Measurements from ENCODE around the gene PXN. TPM values are rescaled to one million over a fixed set of nuclear protein-coding genes. Genes with fewer than 3 reads are reported as not detected.

PXN gene
- total and polyA plus RNA-seq, 2 of the 13 experiments (the other 11 are each of a cell fraction or from before 2014, with no cell fraction given): 13.6 to 14.2 TPM

DNA sequence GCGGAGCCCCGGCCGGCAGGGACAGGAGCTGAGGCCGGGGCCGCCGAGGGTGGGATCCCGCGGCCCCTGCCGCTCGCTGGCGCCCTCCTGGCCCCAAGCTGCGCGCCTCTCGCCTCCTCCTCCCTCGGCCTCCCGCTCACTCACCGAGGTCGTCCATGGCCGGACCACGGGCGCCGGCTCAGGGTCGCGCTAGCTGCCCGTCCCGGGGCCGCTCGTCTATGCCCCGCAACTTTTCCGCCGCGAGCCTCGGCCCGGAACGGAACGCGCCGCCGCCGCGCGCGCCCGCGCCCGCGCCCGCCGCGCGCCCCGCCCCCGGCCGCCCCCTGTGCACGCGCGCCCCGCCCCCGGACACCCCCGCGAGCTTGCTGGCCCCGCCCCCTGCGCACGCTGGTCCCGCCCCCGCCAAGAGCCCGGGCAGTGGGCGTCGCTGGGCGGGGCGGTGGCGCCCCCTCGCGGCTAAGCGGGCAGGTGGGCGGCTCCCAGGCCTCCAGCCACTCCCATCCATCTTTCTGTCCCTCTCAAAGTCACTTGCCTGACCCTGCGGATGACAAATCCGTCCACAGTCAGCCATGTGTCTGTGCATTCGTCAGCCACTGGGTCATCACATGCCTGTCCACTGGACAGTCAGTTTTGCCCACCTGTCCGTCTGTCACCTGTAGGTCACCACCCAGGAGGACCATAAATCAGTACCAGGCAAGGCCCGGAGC lies at the start of gene PXN (continued):
- TF ChIP-seq, protein P1, sequence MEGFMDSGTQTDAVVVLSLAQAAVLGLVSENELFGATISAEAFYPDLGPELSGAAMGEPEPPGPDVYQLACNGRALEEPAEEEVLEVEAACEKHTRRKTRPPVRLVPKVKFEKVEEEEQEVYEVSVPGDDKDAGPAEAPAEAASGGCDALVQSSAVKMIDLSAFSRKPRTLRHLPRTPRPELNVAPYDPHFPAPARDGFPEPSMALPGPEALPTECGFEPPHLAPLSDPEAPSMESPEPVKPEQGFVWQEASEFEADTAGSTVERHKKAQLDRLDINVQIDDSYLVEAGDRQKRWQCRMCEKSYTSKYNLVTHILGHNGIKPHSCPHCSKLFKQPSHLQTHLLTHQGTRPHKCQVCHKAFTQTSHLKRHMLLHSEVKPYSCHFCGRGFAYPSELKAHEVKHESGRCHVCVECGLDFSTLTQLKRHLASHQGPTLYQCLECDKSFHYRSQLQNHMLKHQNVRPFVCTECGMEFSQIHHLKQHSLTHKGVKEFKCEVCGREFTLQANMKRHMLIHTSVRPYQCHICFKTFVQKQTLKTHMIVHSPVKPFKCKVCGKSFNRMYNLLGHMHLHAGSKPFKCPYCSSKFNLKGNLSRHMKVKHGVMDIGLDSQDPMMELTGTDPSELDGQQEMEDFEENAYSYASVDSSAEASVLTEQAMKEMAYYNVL (CRISPR knock-in tag; IDR thresholded peaks at IDR 0.05; ENCODE audit: borderline replicate concordance): no peak
- no peak for TF ChIP-seq IRF2 (CRISPR knock-in tag; IDR thresholded peaks at IDR 0.05)
- no peak for TF ChIP-seq GTF3A (CRISPR knock-in tag; conservative IDR thresholded peaks at IDR 0.05)
- no peak for TF ChIP-seq ZNF629 (CRISPR knock-in tag; conservative IDR thresholded peaks at IDR 0.05)
- TF ChIP-seq ZNF790 (CRISPR knock-in tag; IDR thresholded peaks at IDR 0.05; ENCODE audit: borderline replicate concordance): 0 out of 2 replicates have a peak, but pooled peaks have one; percentile 75
- TF ChIP-seq RORA (CRISPR knock-in tag; IDR thresholded peaks at IDR 0.05): no peak
- no peak for TF ChIP-seq ZNF24 (IDR thresholded peaks at IDR 0.05)
- TF ChIP-seq, protein P2, sequence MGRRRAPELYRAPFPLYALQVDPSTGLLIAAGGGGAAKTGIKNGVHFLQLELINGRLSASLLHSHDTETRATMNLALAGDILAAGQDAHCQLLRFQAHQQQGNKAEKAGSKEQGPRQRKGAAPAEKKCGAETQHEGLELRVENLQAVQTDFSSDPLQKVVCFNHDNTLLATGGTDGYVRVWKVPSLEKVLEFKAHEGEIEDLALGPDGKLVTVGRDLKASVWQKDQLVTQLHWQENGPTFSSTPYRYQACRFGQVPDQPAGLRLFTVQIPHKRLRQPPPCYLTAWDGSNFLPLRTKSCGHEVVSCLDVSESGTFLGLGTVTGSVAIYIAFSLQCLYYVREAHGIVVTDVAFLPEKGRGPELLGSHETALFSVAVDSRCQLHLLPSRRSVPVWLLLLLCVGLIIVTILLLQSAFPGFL (CRISPR knock-in tag; IDR thresholded peaks at IDR 0.05): no peak
- no peak for TF ChIP-seq CBX2 (IDR thresholded peaks at IDR 0.05; ENCODE audit: low read depth, low read length)
- TF ChIP-seq CBX2 (CRISPR knock-in tag; IDR thresholded peaks at IDR 0.05; ENCODE audit: low read depth): no peak
- no peak for TF ChIP-seq ZFP37 (CRISPR knock-in tag; IDR thresholded peaks at IDR 0.05; ENCODE audit: borderline replicate concordance)
- TF ChIP-seq, protein P3, sequence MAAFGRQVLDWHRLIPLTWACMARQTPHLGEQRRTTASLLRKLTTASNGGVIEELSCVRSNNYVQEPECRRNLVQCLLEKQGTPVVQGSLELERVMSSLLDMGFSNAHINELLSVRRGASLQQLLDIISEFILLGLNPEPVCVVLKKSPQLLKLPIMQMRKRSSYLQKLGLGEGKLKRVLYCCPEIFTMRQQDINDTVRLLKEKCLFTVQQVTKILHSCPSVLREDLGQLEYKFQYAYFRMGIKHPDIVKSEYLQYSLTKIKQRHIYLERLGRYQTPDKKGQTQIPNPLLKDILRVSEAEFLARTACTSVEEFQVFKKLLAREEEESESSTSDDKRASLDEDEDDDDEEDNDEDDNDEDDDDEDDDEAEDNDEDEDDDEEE (CRISPR knock-in tag; IDR thresholded peaks at IDR 0.05): no peak
- TF ChIP-seq ZEB1 (IDR thresholded peaks at IDR 0.05; ENCODE audit: insufficient replicate concordance, low read depth): no peak
- TF ChIP-seq ZNF207 (IDR thresholded peaks at IDR 0.05; ENCODE audit: borderline replicate concordance): no peak
- TF ChIP-seq, protein P4, sequence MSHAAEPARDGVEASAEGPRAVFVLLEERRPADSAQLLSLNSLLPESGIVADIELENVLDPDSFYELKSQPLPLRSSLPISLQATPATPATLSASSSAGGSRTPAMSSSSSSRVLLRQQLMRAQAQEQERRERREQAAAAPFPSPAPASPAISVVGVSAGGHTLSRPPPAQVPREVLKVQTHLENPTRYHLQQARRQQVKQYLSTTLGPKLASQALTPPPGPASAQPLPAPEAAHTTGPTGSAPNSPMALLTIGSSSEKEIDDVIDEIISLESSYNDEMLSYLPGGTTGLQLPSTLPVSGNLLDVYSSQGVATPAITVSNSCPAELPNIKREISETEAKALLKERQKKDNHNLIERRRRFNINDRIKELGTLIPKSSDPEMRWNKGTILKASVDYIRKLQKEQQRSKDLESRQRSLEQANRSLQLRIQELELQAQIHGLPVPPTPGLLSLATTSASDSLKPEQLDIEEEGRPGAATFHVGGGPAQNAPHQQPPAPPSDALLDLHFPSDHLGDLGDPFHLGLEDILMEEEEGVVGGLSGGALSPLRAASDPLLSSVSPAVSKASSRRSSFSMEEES (CRISPR knock-in tag; IDR thresholded peaks at IDR 0.05): no peak; the same call in 1 of the 2 replicates
- no peak for TF ChIP-seq TCF12 (IDR thresholded peaks at IDR 0.05)
- no peak for TF ChIP-seq TCF12 (CRISPR knock-in tag; IDR thresholded peaks at IDR 0.05)
- TF ChIP-seq MEIS1 (CRISPR knock-in tag; IDR thresholded peaks at IDR 0.05; ENCODE audit: borderline replicate concordance): peak; percentile 77; the same call in 1 of the 2 replicates
- TF ChIP-seq ZBTB7A (CRISPR knock-in tag; IDR thresholded peaks at IDR 0.05): no peak
- TF ChIP-seq HNRNPL (IDR thresholded peaks at IDR 0.05; ENCODE audit: low read depth, low read length): no peak
- no peak for TF ChIP-seq MBD4 (IDR thresholded peaks at IDR 0.05; ENCODE audit: borderline replicate concordance, low read length)
- TF ChIP-seq, protein P5, sequence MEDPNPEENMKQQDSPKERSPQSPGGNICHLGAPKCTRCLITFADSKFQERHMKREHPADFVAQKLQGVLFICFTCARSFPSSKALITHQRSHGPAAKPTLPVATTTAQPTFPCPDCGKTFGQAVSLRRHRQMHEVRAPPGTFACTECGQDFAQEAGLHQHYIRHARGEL (CRISPR knock-in tag; IDR thresholded peaks at IDR 0.05): no peak
- no peak for TF ChIP-seq ZFP41 (CRISPR knock-in tag; IDR thresholded peaks at IDR 0.05; ENCODE audit: borderline replicate concordance)

Measured in HepG2 (cell line).